Tibial nerve (tissue), 4 donors: Measurements from ENCODE around the gene GORASP2.

Experiments used
- EP300 ChIP-seq, 2 donors: sonication (generic); formaldehyde crosslinking; IDR thresholded peaks; one replicate each; pipeline ENCODE4 v1.6.1; 2017; ENCODE audit warnings: antibody characterized with exemption in 2 of 2, mild to moderate bottlenecking in 1 of 2
- POLR2A ChIP-seq, 2 donors: fragments of 450-650 bp; IDR thresholded peaks; one replicate each; pipeline ENCODE4 v1.6.1; 2017; ENCODE audit warnings: antibody characterized with exemption in 2 of 2, mild to moderate bottlenecking in 2 of 2, moderate library complexity in 2 of 2
- TF ChIP-seq, protein P1 (sequence below), 5 experiments: fragments of 200-600 bp in 3 of 5; fragments of 450-650 bp in 2 of 5; sonication (generic) in 3 of 5; IDR thresholded peaks; one replicate each; pipeline ENCODE4 v1.5.1; 2016 to 2019; ENCODE audit warnings: antibody characterized with exemption in 5 of 5, mild to moderate bottlenecking in 3 of 5, moderate library complexity in 2 of 5

DNA sequence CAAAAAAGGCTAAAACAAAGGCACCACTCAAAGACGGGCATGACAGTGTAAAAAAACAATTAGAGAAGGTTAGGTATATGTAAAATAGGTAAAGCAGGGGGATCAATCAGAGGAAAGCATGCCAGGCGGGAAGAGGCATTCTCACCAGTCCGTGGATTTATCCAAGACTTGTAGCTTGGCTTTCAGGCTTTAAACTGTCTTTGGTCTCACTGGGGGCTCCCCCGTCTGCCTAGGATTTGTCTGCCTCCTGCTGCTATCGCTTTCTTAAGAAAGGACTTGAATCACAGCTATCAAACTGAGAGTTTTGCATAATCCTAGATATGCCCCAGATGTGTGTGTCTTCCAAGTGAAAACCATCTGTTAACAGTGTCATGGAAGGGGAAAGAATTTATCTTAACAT, 11.1 kb upstream of the GORASP2 start:
- no peak for TF ChIP-seq POLR2A (IDR thresholded peaks at IDR 0.05)
- TF ChIP-seq EP300 (IDR thresholded peaks at IDR 0.05) = no peak
- TF ChIP-seq, protein P1, sequence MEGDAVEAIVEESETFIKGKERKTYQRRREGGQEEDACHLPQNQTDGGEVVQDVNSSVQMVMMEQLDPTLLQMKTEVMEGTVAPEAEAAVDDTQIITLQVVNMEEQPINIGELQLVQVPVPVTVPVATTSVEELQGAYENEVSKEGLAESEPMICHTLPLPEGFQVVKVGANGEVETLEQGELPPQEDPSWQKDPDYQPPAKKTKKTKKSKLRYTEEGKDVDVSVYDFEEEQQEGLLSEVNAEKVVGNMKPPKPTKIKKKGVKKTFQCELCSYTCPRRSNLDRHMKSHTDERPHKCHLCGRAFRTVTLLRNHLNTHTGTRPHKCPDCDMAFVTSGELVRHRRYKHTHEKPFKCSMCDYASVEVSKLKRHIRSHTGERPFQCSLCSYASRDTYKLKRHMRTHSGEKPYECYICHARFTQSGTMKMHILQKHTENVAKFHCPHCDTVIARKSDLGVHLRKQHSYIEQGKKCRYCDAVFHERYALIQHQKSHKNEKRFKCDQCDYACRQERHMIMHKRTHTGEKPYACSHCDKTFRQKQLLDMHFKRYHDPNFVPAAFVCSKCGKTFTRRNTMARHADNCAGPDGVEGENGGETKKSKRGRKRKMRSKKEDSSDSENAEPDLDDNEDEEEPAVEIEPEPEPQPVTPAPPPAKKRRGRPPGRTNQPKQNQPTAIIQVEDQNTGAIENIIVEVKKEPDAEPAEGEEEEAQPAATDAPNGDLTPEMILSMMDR (IDR thresholded peaks at IDR 0.05) = no peak
